Measurements from ENCODE around the gene KNOP1. TPM values are rescaled to one million over a fixed set of nuclear protein-coding genes. Genes with fewer than 3 reads are reported as not detected.

KNOP1 gene
- polyA plus RNA-seq, 1 experiment, result 5.0 TPM

GRCh38 chr16:19694989-19695388, 23.0 kb downstream of the KNOP1 start:
- DNase-seq (ENCODE audit: low read depth), result no peak
- CTCF ChIA-PET, result no interaction called here
- POLR2A ChIA-PET, result no interaction called here
- peaks cover 4% of the 10 kb centered on the region for H3K36me3 ChIP-seq (ENCODE audit: control insufficient read depth, insufficient read depth, low read length)
- no peaks in the 10 kb centered on the region for H3K27me3 ChIP-seq (ENCODE audit: control insufficient read depth, insufficient read depth, low read length)
- TF ChIP-seq CTCF (IDR thresholded peaks at IDR 0.05; ENCODE audit: insufficient read depth, low read depth, low read length), result no peak
- no peak overlapping the region for H3K4me3 ChIP-seq (ENCODE audit: low read depth, low read length)

- Histone ChIP-seq H3K27me3 (ENCODE audit: control insufficient read depth, insufficient read depth, low read length) (no peaks in the 10 kb centered on the region), H3K36me3 (ENCODE audit: control insufficient read depth, insufficient read depth, low read length) (peaks cover 3% of the 10 kb centered on the region), H3K4me3 (ENCODE audit: low read depth, low read length) (no peak overlapping the region)
- ChIA-PET POLR2A (no interaction called here), CTCF (no interaction called here)
- no peak for TF ChIP-seq CTCF (IDR thresholded peaks at IDR 0.05; ENCODE audit: insufficient read depth, low read depth, low read length)
- DNase-seq (ENCODE audit: low read depth), result no peak
Observed at GRCh38 chr16:19691161-19691711, 26.8 kb downstream of the KNOP1 start.

DNA sequence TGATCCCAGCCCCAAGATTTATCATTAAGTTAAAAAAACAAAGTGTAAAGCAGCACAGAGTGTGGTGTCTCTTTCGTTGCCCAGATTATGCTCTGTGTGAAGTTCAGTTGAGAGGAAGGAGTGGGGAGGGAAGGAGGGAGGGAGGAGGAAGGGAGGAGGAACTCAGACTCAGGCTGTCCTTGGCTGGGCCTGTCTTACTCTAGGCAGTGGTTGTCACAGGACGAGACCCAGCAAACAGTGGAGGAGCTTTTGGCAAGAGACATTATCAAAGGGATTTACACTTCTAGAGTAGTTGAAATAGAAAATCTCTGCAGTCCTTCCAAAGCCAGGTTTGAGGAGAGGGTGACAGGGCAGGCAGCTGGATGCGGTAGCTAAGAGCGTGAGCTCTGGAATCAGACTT, 27.8 kb downstream of the KNOP1 start:
- peaks cover 5% of the 10 kb centered on the region for H3K36me3 ChIP-seq (ENCODE audit: control insufficient read depth, insufficient read depth, low read length)
- H3K4me3 ChIP-seq (ENCODE audit: low read depth, low read length), result no peak overlapping the region
- TF ChIP-seq CTCF (IDR thresholded peaks at IDR 0.05; ENCODE audit: insufficient read depth, low read depth, low read length), result no peak
- DNase-seq (ENCODE audit: low read depth), result no peak
- H3K27me3 ChIP-seq (ENCODE audit: control insufficient read depth, insufficient read depth, low read length), result no peaks in the 10 kb centered on the region
- POLR2A ChIA-PET, result no interaction called here
- CTCF ChIA-PET, result no interaction called here

- DNase-seq (ENCODE audit: low read depth), result no peak
- peaks cover 5% of the 10 kb centered on the region for H3K36me3 ChIP-seq (ENCODE audit: control insufficient read depth, insufficient read depth, low read length)
- H3K27me3 ChIP-seq (ENCODE audit: control insufficient read depth, insufficient read depth, low read length), result no peaks in the 10 kb centered on the region
- TF ChIP-seq CTCF (IDR thresholded peaks at IDR 0.05; ENCODE audit: insufficient read depth, low read depth, low read length), result no peak
- ChIA-PET POLR2A (no interaction called here), CTCF (no interaction called here)
- H3K4me3 ChIP-seq (ENCODE audit: low read depth, low read length), result no peak overlapping the region
Observed at GRCh38 chr16:19689342-19689741, 28.7 kb downstream of the KNOP1 start.

DNA sequence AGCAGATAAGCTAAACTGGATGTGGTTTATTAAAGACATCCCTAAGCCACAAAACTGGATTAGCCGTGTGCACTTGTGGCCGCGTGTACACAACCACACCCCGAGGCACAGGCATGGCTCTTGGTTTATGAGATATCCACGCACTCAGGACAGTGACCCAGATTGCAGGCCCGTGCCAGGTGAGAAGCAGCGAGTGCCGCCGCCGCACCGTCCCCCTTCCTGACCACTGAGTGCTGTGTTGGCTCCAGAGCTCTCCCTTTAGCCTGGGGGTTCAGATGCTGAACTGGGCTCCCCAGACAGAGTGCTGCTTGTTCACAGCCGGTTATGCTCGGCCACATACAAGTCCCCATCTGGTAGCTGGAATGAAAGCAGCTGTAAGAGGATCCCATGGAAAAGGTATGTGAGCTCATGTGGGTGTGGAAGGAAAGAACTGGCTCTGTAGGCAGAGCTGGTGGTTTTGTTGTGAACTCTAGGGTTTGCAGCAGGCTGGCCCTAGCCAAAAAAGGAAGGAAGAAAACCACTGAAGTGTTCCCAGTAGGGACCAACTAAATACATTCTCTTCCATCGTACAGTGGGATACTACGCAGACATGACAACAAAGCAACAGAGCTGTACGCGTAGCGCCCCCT, 29.5 kb downstream of the KNOP1 start:
- H3K4me3 ChIP-seq (ENCODE audit: low read depth, low read length), result no peak overlapping the region
- no peaks in the 10 kb centered on the region for H3K27me3 ChIP-seq (ENCODE audit: control insufficient read depth, insufficient read depth, low read length)
- peaks cover 7% of the 10 kb centered on the region for H3K36me3 ChIP-seq (ENCODE audit: control insufficient read depth, insufficient read depth, low read length)
- TF ChIP-seq CTCF (IDR thresholded peaks at IDR 0.05; ENCODE audit: insufficient read depth, low read depth, low read length), result no peak
- CTCF ChIA-PET, result no interaction called here
- no peak for DNase-seq (ENCODE audit: low read depth)
- POLR2A ChIA-PET, result no interaction called here

Measured in BJ (cell line).